H4 (cell line): Measurements from ENCODE around the gene NT5C1A. TPM values are rescaled to one million over a fixed set of nuclear protein-coding genes. Genes with fewer than 3 reads are reported as not detected.

Experiments
- DNase-seq: peaks from one replicate; pipeline ENCODE4 v3.0.0-alpha.2; 2015; ENCODE audit warnings: low spot score
- total RNA-seq: library from RNA; depleted of rRNA; stranded (reverse); fragments of >200 nt; shearing (Covaris generic); gene quantifications from 2 replicates; pipeline ENCODE4 v1.2.3, GENCODE V29; 2014

NT5C1A gene
- total RNA-seq, 1 experiment from 2014 or later, result 0.97 TPM

GRCh38 chr1:39662861-39663260 lies 9.0 kb downstream of the NT5C1A start:
- DNase-seq, result no peak

- no peak for DNase-seq
Observed at GRCh38 chr1:39659538-39659937, 12.4 kb downstream of the NT5C1A start.

- DNase-seq, result no peak
Observed at GRCh38 chr1:39659110-39659509, 12.8 kb downstream of the NT5C1A start.

DNA sequence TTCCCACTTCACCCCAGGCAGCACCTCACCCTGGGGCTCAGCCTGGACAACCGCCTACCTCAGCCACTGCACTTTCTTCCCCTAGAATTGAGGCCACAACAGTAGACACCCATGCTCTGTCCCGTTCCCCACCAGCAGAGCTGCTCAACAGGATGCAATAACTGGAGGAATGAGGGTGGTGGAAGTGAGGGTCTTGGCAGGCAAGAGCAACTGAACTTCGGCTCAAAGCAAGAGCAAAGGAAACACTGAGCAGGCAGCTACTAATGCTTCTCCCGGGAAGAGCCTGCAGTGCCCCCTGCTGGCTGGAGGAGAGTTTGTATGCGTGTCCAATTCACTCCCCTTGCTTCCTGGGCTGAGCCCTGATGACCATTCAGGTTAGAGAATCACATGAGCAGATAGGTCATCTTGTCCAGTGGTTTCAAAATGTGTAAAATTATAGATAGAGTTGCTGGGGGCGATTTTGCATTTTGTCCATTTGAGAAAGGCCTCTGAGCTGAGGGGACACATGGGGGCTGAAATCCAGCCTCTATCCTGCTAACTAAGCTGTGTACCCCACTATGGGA lies 13.9 kb downstream of the NT5C1A start:
- peak; percentile 78 for DNase-seq

DNA sequence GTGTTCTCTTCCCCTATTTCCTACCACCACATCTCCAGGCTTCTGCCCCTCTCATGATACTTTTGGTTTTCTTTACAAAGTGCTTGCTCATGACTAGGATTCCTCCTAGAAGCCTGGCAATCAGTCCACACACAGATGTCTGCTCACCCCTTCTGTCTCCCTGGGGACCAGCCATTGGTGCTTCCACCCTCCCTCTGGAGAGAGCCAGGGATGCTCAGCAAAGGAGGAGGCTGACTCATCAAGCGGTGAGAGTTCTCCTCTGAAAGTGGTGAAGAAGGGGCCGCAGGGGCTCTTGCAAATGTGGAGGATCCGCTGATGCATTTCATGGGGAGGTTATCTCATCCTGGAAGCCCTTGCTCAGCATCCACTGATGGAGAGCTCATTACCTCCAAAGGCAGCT lies 14.5 kb downstream of the NT5C1A start:
- DNase-seq, result no peak

DNA sequence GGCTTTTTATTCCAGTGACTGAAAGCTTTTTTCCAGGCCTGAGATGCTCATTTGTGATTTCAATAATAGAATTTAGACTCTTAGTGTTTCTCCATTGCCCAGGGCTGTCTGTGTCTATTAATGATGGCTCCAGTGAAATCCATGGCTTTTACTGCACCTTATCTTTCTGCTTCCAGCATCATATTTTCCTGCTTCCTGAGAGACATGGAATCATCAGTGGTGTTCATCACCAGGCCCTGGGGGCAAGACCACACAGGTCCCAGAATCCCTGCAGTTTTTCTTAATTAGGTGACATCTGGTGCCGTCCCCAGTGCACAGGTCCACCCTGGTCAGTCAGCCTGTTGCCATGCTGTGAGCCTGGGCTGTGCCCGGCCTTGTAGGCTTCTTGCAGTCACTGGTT lies 15.5 kb downstream of the NT5C1A start:
- no peak for DNase-seq

- no peak for DNase-seq
Observed at GRCh38 chr1:39655578-39656268, 16.2 kb downstream of the NT5C1A start.

- DNase-seq, result no peak
Observed at GRCh38 chr1:39654291-39654690, 17.6 kb downstream of the NT5C1A start.

DNA sequence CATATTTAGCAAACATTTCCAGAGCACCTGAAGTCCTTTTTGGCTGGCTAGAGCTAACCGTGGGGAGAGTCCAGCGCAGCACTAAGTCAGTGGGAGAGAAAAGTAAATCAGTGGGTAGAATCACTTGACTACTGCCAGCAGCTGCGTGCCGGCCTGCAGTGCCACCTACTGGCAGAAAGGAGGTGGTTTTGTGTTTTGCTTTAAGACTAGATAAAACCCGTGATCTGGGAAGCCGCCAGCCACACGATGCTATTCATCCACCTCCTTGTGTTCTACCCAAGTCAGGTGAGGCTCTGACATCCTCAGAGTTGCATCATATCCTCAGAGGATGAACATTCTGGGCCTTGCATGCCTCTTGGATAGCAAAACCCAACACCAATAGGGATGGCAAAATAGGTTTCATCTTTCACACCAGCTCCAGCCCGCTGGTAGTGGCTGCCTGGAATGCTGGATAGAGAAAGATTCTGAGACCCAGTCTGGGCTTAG lies 18.3 kb downstream of the NT5C1A start:
- DNase-seq, result peak; percentile 69

GRCh38 chr1:39652554-39652953 lies 19.4 kb downstream of the NT5C1A start:
- DNase-seq, result no peak

- no peak for DNase-seq
Observed at GRCh38 chr1:39652105-39652504, 19.8 kb downstream of the NT5C1A start.

DNA sequence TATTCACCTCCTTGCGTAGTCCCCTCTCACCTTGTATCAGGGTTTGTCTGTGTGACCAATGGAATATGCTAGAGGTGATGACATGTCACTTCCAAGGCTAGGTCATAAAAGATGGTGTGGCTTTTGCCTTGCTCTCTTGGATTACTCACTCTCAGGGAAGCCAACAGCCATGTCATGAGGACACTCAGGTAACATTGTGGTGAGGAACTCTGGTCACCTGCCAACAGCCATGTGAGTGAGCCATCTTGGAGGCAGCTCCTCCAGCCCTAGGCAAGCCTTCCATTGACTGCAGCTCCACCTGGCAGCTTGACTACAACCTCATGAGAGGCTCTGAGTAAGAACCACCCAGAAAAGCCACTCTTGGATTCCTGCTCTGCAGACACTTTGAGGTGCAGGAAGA lies 21.5 kb downstream of the NT5C1A start:
- no peak for DNase-seq

GRCh38 chr1:39649636-39650185 lies 22.2 kb downstream of the NT5C1A start:
- no peak for DNase-seq

DNA sequence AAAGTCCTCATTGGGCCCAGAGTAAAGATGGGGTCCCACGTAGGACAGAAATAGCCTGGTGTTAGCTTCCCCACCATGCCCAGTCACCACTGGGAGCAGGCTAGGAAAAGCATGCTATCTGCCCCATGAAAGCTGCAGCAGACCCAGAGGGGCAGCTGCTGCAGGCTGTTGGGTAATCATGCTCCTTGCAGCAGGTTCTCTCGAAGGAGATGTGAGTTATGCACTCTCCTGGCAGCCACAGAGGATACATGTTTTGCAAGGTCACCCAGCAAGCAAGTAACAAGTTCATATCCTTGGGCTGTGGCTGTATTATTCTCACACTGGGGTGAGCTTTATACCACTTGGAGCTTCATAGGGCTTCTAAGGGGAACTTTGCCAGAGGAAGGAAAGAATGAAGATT lies 23.4 kb downstream of the NT5C1A start:
- DNase-seq, result no peak

GRCh38 chr1:39647247-39647646 lies 24.7 kb downstream of the NT5C1A start:
- no peak for DNase-seq

- DNase-seq, result peak; percentile 36
Observed at GRCh38 chr1:39646232-39647081, 25.4 kb downstream of the NT5C1A start.

- no peak for DNase-seq
Observed at GRCh38 chr1:39645411-39646043, 26.4 kb downstream of the NT5C1A start.

DNA sequence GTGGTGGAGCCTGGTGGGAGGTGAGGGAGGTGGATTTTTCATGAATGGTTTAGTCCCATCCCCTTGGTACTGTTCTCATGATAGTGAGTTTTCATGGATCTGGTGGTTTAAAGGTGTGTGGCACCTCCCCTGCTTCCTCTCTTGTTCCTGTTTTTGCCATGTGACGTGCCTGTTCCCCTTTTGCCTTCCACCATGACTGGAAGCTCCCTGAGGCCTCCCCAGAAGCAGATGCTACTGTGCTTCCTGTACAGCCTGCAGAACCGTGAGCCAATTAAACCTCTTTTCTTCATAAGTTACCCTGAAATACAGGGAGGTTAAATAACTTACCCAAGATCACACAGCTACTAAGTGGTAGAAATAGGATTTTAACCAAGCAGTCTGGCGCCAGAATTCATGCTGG lies 28.2 kb downstream of the NT5C1A start:
- no peak for DNase-seq

GRCh38 chr1:39642796-39643195 lies 29.1 kb downstream of the NT5C1A start:
- peak; percentile 49 for DNase-seq

DNA sequence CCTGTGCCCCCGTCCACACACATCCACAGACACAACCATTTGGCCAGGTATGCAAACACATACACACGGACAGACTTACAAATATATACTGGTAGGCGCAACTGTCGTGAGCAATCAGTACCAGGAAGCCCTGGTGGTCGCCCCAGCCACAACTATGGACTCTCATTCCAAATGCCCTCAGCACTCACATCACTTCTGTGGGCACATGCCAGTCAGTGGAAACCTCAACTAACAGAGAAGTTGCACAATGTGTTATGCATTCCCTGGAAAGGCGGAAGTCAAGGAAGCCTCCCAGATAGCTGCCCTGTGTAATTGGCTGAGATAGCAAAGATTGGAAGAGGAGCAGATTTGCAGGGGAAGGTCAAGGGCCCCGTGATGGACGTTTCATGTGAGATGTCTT lies 31.0 kb downstream of the NT5C1A start:
- DNase-seq, result no peak

- DNase-seq, result no peak
Observed at GRCh38 chr1:39639305-39640130, 32.4 kb downstream of the NT5C1A start, which contains the start of gene HEYL. HEYL (minus strand) TSS chr1:39639643; CDS start chr1:39639625, 18 bp downstream.
